ENCODE results near the gene CADM1. TPM values are rescaled to one million over a fixed set of nuclear protein-coding genes. Genes with fewer than 3 reads are reported as not detected.

Gene CADM1
- total RNA-seq, 1 experiment from 2014 or later = 0.79 TPM

DNA sequence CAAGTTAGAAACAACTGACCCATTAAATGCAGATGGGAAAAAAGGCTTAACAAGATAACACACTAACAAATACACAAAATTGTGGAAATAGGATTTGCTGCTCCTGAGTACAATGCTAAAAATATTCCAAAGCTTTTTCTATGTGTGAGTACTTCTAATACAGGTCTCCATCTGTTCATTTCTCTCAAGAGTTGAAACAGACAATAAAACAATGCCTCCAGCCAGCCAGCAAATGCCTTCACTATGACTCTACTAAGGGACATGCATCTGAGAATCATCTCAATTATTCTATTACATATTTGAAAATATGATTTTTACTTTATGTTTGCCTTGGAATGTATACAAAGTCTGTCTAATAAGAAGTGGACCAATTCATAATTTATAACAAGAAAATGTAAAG is 119.0 kb downstream of the CADM1 start:
- Histone ChIP-seq H3K4me3 (replicated peaks in 1 of 2; ENCODE audit: low read depth in 1 of 2, low read length in 2 of 2) (no peak overlapping the region), H3K27ac (ENCODE audit: low read depth, low read length) (no peak overlapping the region)
- CTCF ChIA-PET = no interaction called here

More for the DNA sequence above, 119.0 kb downstream of the CADM1 start:
- no peak overlapping the region for H3K9ac ChIP-seq (ENCODE audit: low read length)
- no peak overlapping the region for H3K4me2 ChIP-seq (ENCODE audit: low read length)
- TF ChIP-seq EGR1 (IDR thresholded peaks at IDR 0.05; ENCODE audit: low read depth) = no peak
- no peak for TF ChIP-seq FOSL1 (IDR thresholded peaks at IDR 0.05; ENCODE audit: low read depth)
- no peak for TF ChIP-seq YY1 (IDR thresholded peaks at IDR 0.05; ENCODE audit: extremely low read depth, insufficient replicate concordance, low read depth, low read length)
- no peak for TF ChIP-seq CTCF (IDR thresholded peaks at IDR 0.05 in 2 of 3, conservative IDR thresholded peaks at IDR 0.05 in 1 of 3; ENCODE audit: borderline replicate concordance in 1 of 3, insufficient read depth in 1 of 3, low read depth in 2 of 3, low read length in 2 of 3)
- TF ChIP-seq REST (IDR thresholded peaks at IDR 0.05; ENCODE audit: low read depth) = no peak
- no peak for TF ChIP-seq POLR2A (IDR thresholded peaks at IDR 0.05; ENCODE audit: borderline replicate concordance, extremely low read depth, insufficient read depth, insufficient read length)
- TF ChIP-seq SP1 (IDR thresholded peaks at IDR 0.05; ENCODE audit: low read depth) = no peak
- TF ChIP-seq ZBTB33 (IDR thresholded peaks at IDR 0.05; ENCODE audit: extremely low read depth, insufficient replicate concordance, low read length) = no peak
- TF ChIP-seq EZH2phosphoT487 (IDR thresholded peaks at IDR 0.05; ENCODE audit: borderline replicate concordance) = no peak
- TF ChIP-seq TCF7L2 (IDR thresholded peaks at IDR 0.05; ENCODE audit: borderline replicate concordance, extremely low read depth, insufficient read depth, insufficient read length) = no peak
- no peak for TF ChIP-seq RAD21 (IDR thresholded peaks at IDR 0.05; ENCODE audit: low read depth)
- TF ChIP-seq MAX (IDR thresholded peaks at IDR 0.05) = no peak
- H3K36me3 ChIP-seq (ENCODE audit: control insufficient read depth in 1 of 2, insufficient read depth in 2 of 2, low read length in 2 of 2) = no peaks in the 10 kb centered on the region
- ATAC-seq (no peak), DNase-seq (ENCODE audit: low read depth, low spot score) (no peak)
- H3K27me3 ChIP-seq (ENCODE audit: insufficient read depth, low read length) = no peaks in the 10 kb centered on the region
- no peaks in the 10 kb centered on the region for H4K20me1 ChIP-seq (ENCODE audit: insufficient read depth)
- ChIA-PET POLR2A (no interaction called here), RAD21 (ENCODE audit: low non-redundant PET in 1 of 2, low total read pairs in 2 of 2, uncharacterized antibody in 2 of 2, unreplicated experiment in 2 of 2) (no interaction called here)
- BruUV-seq (replicated peaks) = no TSS peak
- no peaks in the 10 kb centered on the region for H3K4me1 ChIP-seq (ENCODE audit: control insufficient read depth in 1 of 2, insufficient read depth in 2 of 2, low read length in 2 of 2)
- intact Hi-C loops (cut with micrococcal nuclease) = no loop called here
- H3K9me2 ChIP-seq (ENCODE audit: insufficient read depth) = no peaks in the 10 kb centered on the region
- H3K9me3 ChIP-seq (ENCODE audit: control insufficient read depth in 1 of 2, insufficient read depth in 1 of 2, low read depth in 1 of 2, low read length in 2 of 2) = peaks cover 3 to 6% of the 10 kb centered on the region in 2 experiments; a peak in 2 of 4 replicates
- no peak overlapping the region for H2AFZ ChIP-seq (ENCODE audit: low read depth, low read length, poor library complexity, severe bottlenecking)
- H3K79me2 ChIP-seq (ENCODE audit: insufficient read depth, low read length) = no peaks in the 10 kb centered on the region

Data from HCT116 (cell line).